Esophagus squamous epithelium (tissue), 4 donors: ENCODE measurements around the gene JARID2.

Experiments used
- POLR2A ChIP-seq, 4 donors: fragments of 450-650 bp; IDR thresholded peaks; one replicate each; pipeline ENCODE4 v1.6.1; 2017; ENCODE audit warnings: antibody characterized with exemption in 4 of 4, mild to moderate bottlenecking in 4 of 4, moderate library complexity in 3 of 4
- TF ChIP-seq, protein P1 (sequence below), 6 experiments: fragments of 450-650 bp in 4 of 6; fragments of 200-600 bp in 2 of 6; sonication (generic) in 2 of 6; IDR thresholded peaks; one replicate each; pipeline ENCODE4 v1.5.1; 2016 to 2019; ENCODE audit warnings: antibody characterized with exemption in 6 of 6, mild to moderate bottlenecking in 4 of 6, moderate library complexity in 4 of 6

- TF ChIP-seq POLR2A (IDR thresholded peaks at IDR 0.05), result no peak
- TF ChIP-seq, protein P1, sequence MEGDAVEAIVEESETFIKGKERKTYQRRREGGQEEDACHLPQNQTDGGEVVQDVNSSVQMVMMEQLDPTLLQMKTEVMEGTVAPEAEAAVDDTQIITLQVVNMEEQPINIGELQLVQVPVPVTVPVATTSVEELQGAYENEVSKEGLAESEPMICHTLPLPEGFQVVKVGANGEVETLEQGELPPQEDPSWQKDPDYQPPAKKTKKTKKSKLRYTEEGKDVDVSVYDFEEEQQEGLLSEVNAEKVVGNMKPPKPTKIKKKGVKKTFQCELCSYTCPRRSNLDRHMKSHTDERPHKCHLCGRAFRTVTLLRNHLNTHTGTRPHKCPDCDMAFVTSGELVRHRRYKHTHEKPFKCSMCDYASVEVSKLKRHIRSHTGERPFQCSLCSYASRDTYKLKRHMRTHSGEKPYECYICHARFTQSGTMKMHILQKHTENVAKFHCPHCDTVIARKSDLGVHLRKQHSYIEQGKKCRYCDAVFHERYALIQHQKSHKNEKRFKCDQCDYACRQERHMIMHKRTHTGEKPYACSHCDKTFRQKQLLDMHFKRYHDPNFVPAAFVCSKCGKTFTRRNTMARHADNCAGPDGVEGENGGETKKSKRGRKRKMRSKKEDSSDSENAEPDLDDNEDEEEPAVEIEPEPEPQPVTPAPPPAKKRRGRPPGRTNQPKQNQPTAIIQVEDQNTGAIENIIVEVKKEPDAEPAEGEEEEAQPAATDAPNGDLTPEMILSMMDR (IDR thresholded peaks at IDR 0.05), result no peak
Observed at GRCh38 chr6:15356937-15357336, 111.1 kb downstream of the JARID2 start.
